ENCODE results near the gene PCSK6.
"Not testable (repeated sequence)": the region's sequence is repeated elsewhere in the genome, so short reads cannot be mapped to it uniquely, and the experiment has no call there.

The PCSK6 gene

DNA sequence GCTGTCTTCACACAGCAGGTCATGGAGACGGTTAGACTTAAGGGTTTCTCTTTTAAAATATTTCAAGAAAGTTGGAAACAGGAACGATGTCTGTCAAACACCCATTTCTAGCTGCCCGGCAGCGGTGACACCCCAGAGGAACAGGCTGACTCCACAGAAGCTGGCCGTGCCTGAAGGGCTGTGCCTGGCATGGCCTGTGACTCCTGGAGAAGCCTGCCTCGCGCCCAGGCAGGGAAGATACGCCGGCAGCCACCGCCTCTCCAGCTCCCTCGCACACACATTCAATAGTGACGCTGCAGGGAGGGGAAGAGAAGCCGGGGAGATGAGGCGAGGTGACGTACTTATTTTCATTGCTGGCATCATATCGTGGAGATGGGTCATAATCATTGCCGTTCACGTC is 59.9 kb downstream of the PCSK6 start:
- DNase-seq (ENCODE audit: low spot score): no peak

DNA sequence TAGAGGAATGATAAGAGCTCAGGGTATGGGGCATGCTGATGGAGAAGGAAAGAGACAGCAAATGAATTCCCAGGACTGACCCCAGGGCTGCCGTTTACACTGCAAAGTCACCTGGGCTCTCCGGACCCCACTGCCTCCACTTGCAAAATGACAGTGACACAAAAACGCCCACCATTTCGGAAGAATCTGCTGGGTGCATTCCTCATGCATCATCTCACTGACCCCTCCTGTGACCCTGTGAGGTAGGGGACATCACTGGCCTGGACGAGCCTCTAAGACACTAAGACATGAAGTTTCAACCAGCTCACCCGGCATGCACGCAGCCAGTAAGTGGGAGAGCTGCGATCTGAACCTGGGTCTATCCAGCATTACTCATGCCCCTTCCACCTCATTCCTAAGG is 60.3 kb downstream of the PCSK6 start:
- DNase-seq (ENCODE audit: low spot score): peak; percentile 26

DNA sequence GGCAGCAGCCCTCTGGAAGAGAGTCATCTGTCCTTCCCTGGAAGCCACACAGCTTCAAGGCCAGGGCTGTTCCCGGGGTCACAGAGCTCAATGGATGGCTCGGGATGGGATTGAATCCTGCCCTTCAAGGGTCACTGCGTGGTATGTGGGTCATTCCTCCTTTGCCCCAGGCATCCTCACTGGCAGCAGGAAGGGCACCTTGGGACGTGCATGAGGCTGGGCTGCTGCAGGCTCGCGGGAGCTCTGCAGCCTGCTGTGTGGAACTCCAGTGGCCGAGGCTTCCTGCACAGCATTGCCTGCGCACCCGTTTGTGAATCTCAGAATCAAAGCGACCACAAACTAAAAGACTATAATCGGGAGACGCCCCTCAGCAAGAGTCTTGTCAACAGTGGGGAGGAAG is 60.7 kb downstream of the PCSK6 start:
- DNase-seq (ENCODE audit: low spot score): no peak

DNA sequence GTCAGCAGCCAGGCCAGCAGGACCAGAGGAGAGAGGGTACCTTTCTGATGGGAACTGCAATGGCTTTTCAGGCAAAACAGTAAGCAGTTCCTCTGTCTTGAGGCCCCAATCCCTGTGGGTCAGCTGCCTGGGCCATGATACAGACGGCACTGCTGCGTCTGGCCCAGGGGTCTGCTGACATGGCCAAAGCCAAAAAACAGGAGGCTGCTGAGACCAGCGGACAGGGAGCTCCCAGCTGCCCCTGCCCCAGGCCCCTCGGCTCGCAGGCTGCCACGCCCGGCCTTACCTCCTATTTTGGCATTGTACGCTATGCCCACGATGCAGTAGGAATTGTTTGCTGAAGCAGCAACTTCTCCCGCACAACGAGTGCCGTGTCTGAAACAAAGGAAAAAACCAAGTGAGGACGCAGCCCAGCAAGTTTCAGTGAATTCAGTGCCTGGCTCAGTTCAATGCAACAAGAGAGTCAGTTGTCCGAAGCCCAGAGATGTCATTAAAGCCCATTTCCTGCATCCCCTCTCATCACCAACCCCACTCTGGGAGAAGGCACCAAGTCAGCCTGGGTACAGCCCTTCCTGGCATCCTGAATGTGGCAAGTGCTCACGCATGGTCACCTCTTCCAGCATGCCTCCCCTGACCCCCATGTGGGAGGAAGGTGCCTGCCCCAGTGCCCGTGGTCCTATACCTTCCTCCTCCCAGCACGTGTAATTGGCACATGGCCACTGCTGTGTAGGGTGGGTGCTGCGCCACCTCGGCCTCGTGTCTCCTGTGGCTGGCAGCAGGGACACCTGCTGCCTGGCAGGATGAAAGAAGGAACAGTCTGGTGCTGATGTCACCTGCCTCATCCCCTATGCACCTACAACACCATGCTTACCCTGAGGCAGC is 61.7 kb downstream of the PCSK6 start:
- DNase-seq (ENCODE audit: low spot score): no peak

- DNase-seq (ENCODE audit: low spot score): no peak
Measured at GRCh38 chr15:101426761-101427333, 62.7 kb downstream of the PCSK6 start.

DNA sequence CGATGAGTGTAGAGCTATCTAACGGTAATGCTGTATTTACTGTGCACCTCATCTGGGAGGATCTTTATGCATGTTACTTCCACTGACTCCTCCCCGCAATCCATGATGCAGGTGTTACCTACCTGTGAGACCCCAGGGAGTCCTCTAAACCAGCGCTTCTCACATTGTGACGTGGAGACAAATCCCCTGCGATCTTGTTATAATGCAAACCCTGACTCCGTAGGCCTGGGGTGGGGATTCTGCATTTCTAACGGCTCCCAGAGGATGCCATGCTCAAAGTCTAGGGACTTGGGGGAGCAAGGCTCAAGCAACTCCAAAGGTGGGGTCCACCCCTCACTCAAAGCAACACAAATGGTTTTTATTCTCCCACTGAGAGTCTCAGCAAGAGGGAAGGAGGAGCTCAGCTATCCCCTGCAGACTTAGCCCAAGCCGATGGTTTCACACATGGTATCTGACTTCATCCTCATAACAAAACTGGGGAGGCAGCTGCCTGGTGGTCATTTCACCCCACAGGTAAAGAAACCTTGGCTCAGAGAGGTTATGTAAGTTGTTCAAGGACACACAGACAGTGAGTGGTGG is 63.6 kb downstream of the PCSK6 start:
- DNase-seq (ENCODE audit: low spot score): no peak

GRCh38 chr15:101424984-101425383 is 64.5 kb downstream of the PCSK6 start:
- DNase-seq (ENCODE audit: low spot score): no peak

DNA sequence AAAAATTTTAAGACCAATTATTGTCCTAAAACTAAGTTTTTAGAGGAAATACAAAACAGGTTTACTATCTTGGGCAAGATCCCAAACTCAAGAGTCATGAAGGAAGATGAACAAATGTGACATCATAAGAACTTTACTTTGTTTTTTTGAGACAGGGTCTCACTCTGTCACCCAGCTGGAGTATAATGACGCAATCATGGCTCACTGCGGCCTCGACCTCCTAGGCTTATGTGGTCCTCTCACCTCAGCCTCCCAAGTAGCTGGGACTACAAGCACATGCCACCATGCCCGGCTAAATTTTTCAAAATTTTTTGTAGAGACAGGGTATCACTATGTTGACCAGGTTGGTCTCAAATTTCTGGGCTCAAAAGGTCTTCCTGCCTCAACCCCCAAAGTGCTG is 69.3 kb downstream of the PCSK6 start:
- DNase-seq (ENCODE audit: low spot score): no peak

- not testable (repeated sequence) for DNase-seq (ENCODE audit: low spot score)
Measured at GRCh38 chr15:101416475-101416874, 73.0 kb downstream of the PCSK6 start.

DNA sequence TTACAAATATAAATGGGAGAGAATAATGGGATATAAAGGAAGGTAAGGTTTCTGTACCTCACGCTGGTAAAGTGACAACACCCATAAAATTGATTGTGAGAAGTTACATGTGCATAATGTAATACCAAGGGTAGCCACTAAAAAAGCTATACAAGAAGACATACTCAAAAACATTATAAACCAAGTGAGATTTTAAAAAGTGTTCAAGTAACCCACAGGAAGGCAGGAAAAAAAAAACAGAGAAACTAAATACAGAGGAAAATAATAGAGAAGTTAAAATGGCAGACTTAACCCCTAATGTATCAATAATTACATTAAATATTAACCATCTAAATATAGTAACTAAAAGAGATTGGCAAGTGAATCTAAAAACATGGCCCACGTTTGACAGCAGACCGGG is 76.3 kb downstream of the PCSK6 start:
- no peak for DNase-seq (ENCODE audit: low spot score)

DNA sequence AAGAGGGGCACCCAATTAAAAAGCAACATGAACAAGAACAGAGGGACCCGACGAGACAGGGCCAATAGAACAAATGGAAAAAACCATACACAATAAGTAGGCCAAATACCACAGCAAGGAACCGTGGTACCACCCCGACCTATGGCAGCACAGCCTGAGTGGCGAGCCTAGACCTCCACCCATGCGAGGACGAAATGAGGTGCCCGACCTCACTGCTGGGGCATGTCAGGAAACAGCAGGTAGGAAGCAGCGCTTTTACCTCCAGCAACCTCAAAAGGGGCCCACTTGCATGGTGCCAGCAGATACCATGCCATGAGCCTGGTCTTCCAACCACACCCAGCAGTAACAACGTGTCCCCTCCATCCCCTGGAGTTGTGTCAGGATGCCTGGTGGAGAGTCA is 77.9 kb downstream of the PCSK6 start:
- DNase-seq (ENCODE audit: low spot score): no peak

DNA sequence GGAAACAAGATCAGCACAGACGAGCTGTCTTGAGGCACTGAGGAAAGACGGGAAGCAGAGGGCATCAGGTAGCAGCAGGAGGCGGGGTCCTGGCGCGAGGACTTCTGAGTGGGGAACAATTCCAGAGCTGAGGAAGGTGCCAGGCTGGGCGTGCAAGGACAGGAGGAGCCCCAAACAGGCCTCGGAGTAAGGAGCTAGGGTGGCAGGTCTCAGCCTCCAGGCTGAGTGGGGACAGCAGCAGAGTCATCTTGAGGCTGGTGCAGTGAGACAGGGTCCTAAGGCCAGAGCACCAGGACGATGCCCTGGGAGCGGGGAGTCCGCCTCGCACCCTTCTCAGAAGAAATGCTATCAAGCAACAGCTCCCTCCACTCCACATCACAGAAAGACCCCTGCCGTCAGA is 78.4 kb downstream of the PCSK6 start:
- DNase-seq (ENCODE audit: low spot score): no peak

DNA sequence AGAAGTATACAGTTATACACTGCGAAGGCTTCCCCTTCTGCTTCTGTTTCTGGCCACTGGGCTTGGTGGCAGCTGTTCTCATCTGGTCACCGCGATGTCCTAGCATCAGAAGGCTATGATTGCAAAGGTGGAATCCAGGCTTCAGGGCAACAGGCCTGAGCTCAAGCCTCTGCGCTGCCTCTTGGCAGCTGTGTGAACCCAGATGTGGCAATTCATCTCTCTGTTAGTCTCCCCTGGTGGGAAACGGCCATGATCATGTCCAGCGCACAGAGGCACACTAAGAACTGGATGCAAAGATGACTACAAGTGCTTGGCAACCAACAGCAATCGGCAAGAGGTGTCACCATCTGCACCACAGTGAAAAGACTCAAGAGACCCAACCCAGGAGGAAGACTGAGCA is 78.9 kb downstream of the PCSK6 start:
- no peak for DNase-seq (ENCODE audit: low spot score)

DNA sequence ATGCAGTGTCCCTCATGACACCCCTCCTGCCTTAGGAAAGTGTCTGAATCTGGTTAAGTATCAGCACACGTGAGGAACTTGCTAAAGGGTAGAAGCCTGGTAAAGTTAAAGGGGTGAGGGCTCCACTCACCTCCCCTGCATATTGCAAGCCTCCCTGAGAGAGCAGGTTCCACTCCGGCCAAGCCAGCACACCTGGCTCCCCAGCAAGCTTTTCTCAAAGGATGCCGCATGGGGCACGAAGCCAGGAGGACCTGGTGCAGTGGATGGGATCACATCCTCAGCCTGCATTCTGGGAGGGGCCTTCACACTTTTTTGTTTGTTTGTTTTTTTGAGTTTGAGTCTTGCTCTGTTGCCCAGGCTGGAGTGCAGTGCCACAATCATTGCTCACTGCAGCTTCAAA is 79.9 kb downstream of the PCSK6 start:
- DNase-seq (ENCODE audit: low spot score): no peak

DNA sequence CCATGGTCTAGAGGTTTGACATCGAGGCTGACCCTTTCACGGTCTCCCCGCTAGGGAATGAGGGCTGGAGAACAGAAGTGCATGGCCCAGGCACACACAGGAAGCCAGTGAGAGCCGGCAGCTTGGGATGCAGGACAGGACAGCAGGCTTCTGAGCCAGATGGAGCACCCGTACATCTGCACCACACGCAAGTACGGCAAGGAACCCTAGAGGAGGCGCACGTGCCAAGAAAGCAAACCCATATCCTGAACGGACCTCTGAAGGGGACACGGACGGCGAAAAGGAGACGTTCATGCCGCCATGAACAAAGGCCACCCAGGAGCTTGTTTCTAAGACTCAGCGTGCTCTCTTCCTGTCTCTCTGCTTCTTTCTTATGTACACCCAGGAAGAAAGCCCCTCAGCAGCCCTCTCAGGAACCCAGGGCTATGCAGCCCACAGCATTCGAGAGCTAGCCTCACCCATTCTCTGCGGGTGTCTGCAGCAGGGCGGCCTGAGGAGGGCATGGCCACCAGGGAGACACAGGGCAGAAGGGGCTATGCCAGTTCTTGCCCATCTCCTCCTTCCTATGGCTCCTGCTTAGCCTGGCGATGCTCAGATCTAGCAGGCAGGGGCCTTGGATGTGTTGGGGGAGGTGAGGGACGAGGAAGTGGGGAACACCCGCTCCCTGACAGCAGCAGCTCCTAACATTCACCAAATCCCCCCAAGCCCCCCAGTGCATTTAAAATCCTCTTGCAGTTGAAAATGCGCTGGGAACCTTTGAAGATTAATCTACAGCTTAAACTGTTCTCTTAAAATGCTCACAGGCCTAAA is 81.3 kb downstream of the PCSK6 start:
- no peak for DNase-seq (ENCODE audit: low spot score)

DNA sequence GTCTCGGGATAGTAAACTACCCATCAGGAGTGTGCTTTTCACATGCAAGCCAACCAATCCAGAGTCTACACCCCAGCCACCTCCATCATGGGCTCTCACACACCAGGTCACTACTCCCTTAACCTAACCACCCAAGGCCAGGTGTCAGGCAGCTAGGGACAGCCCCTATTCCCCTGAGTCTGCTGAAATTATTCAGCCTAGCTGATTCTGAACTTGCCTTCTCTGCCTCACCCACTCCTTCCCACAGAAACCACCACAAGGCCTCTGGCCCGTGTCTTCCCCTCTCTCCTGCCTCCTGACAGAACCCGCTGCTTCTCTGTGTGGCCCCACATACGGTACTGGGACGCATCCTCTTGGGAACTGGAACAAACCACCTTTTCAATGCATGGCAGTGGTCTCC is 82.1 kb downstream of the PCSK6 start:
- DNase-seq (ENCODE audit: low spot score): no peak

- no peak for DNase-seq (ENCODE audit: low spot score)
Measured at GRCh38 chr15:101406526-101407195, 82.8 kb downstream of the PCSK6 start.

- DNase-seq (ENCODE audit: low spot score): no peak
Measured at GRCh38 chr15:101406036-101406435, 83.5 kb downstream of the PCSK6 start.

DNA sequence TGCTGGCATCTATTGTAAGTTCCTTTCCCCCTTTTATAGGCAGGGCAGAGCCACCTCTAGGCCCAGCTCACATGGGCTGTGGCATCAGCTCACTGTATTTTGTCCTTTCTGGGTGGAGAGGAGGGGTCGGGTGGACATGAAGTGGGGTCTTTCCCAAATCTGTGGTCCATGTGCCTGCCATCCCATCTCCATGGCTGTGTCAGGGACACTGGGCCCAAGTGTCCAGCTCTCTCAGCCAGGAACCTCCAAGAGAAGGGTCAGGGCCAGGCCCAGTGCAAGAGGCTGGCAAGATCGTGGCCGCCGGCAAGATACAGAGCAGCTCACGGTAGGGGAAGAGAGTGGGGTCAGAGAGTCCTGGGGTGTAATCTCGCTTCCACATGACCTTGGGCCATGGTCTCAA is 85.3 kb downstream of the PCSK6 start:
- DNase-seq (ENCODE audit: low spot score): no peak

- DNase-seq (ENCODE audit: low spot score): not testable (repeated sequence)
Measured at GRCh38 chr15:101402883-101403282, 86.6 kb downstream of the PCSK6 start.

GRCh38 chr15:101401286-101401685 is 88.2 kb downstream of the PCSK6 start:
- no peak for DNase-seq (ENCODE audit: low spot score)

DNA sequence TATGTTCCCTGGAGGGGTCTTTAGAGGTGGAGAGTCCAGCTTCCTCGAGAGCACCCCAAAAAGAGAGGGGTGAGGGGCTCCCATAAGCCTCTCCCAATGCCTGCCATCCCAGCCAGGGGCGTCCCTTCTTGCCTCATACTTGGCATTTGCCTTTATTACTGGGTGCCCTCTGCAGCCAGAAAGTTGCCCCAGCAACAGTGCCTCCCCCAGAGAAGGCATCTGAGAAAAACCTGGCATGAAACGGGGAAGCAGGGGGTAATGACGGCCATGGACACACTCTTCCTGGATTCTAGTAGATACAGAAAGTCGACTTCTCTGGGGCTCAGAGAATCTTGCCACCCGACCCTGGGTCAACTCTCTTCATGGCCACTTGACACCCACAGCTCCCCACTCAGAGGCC is 90.1 kb downstream of the PCSK6 start:
- no peak for DNase-seq (ENCODE audit: low spot score)

Data from kidney tubule cell (primary cell).